Prostate gland (tissue), 2 donors: ENCODE measurements around the gene MS4A4A. TPM values are rescaled to one million over a fixed set of nuclear protein-coding genes. Genes with fewer than 3 reads are reported as not detected.

Experiments used
- DNase-seq: peaks from one replicate; pipeline ENCODE4 v3.0.0-alpha.2; 2019; ENCODE audit warnings: low spot score
- H3K27ac ChIP-seq, 2 donors: fragments of 200-600 bp; sonication (generic); 2 replicates each; pipeline ENCODE4 v1.5.1; 2017 to 2019
- H3K27me3 ChIP-seq: fragments of 200-600 bp; sonication (generic); replicated peaks from 2 replicates; pipeline ENCODE4 v1.5.1; 2019; ENCODE audit not compliant: insufficient read depth
- H3K36me3 ChIP-seq, 2 donors: fragments of 200-600 bp; sonication (generic); 1 replicate in 1 of 2; 2 replicates in 1 of 2; pipeline versions ENCODE4 v1.5.1 to v1.8.1; 2017 to 2019
- H3K4me1 ChIP-seq: fragments of 200-600 bp; sonication (generic); replicated peaks from 2 replicates; pipeline ENCODE4 v1.5.1; 2019
- H3K4me3 ChIP-seq, 2 donors: fragments of 200-600 bp; sonication (generic); 2 replicates each; pipeline ENCODE4 v1.5.1; 2017 to 2019
- H3K9me3 ChIP-seq: fragments of 200-600 bp; sonication (generic); 2 replicates; pipeline ENCODE4 v1.5.1; 2017
- POLR2A ChIP-seq: fragments of 450-650 bp; IDR thresholded peaks from one replicate; pipeline ENCODE4 v1.6.1; 2016; ENCODE audit warnings: antibody characterized with exemption, mild to moderate bottlenecking
- POLR2AphosphoS5 ChIP-seq: sonication (generic); formaldehyde crosslinking; IDR thresholded peaks from one replicate; pipeline ENCODE4 v1.6.1; 2017; ENCODE audit warnings: antibody characterized with exemption
- WGBS: methylation state at CpG from one replicate; pipeline ENCODE4 v1.1.5; 2018; 5-methylcytosine and 5-hydroxymethylcytosine counted together
- intact Hi-C: fragments of 100-400 bp; cut with DNase I; formaldehyde crosslinking; loops from one replicate; pipeline ENCODE4 v1.14.2; 2022
- total RNA-seq, 2 donors: library from RNA; depleted of rRNA; stranded (reverse); fragments of >200 nt; gene quantifications; one replicate each; pipeline ENCODE4 v1.1.0, GENCODE V29; 2016
- TF ChIP-seq, protein P1 (sequence below), 4 experiments: fragments of 200-600 bp in 2 of 4; fragments of 450-650 bp in 2 of 4; sonication (generic) in 2 of 4; IDR thresholded peaks; 1 replicate in 3 of 4; 2 replicates in 1 of 4; pipeline ENCODE4 v1.5.1; 2016 to 2019; ENCODE audit warnings: antibody characterized with exemption in 4 of 4, mild to moderate bottlenecking in 2 of 4, moderate library complexity in 2 of 4

MS4A4A gene
- total RNA-seq, 2 donors from 2014 or later, result 2.1 to 10.6 TPM

- DNase-seq, result no peak
- Histone ChIP-seq H3K4me3 (no peak overlapping the region), H3K27ac (no peak overlapping the region), H3K4me1 (no peaks in the 10 kb centered on the region), H3K27me3 (no peaks in the 10 kb centered on the region), H3K36me3 (no peaks in the 10 kb centered on the region), H3K9me3 (no peaks in the 10 kb centered on the region)
- no peak for TF ChIP-seq POLR2A
- TF ChIP-seq POLR2AphosphoS5, result no peak
- TF ChIP-seq, protein P1, sequence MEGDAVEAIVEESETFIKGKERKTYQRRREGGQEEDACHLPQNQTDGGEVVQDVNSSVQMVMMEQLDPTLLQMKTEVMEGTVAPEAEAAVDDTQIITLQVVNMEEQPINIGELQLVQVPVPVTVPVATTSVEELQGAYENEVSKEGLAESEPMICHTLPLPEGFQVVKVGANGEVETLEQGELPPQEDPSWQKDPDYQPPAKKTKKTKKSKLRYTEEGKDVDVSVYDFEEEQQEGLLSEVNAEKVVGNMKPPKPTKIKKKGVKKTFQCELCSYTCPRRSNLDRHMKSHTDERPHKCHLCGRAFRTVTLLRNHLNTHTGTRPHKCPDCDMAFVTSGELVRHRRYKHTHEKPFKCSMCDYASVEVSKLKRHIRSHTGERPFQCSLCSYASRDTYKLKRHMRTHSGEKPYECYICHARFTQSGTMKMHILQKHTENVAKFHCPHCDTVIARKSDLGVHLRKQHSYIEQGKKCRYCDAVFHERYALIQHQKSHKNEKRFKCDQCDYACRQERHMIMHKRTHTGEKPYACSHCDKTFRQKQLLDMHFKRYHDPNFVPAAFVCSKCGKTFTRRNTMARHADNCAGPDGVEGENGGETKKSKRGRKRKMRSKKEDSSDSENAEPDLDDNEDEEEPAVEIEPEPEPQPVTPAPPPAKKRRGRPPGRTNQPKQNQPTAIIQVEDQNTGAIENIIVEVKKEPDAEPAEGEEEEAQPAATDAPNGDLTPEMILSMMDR (IDR thresholded peaks at IDR 0.05), result no peak
- intact Hi-C loops, result no loop called here
- 79% methylated on average over 4 of the region's 4 CpGs for WGBS
Observed at GRCh38 chr11:60261014-60261413, 19.5 kb upstream of the MS4A4A start.

DNA sequence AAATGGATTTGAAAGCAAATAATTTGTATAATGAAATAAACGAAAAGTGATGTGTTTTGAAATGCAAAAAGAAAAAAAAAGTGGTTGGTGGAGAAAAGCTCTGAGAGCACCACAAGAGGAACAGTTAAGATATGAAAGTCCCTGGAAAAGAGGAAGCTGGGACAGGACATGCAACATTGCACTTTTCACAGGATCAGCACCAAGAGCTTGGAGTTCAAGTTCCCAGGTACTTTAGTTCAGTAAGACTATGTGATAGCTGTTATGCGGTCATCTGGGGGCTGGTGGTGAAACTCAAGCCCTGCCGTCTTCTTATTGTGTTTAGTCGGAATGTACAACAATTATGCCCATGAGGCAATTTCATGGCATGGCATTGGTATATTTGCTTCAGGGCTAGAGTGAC, 17.1 kb upstream of the MS4A4A start:
- TF ChIP-seq, protein P1 (IDR thresholded peaks at IDR 0.05), result no peak
- TF ChIP-seq POLR2AphosphoS5 (no peak), POLR2A (no peak)
- Histone ChIP-seq H3K27me3 (no peaks in the 10 kb centered on the region), H3K27ac (no peak overlapping the region), H3K4me3 (no peak overlapping the region), H3K36me3 (no peaks in the 10 kb centered on the region), H3K4me1 (no peaks in the 10 kb centered on the region), H3K9me3 (no peaks in the 10 kb centered on the region)
- no peak for DNase-seq
- WGBS, result 72% methylated on average over 4 of the region's 4 CpGs
- intact Hi-C loops, result no loop called here

DNA sequence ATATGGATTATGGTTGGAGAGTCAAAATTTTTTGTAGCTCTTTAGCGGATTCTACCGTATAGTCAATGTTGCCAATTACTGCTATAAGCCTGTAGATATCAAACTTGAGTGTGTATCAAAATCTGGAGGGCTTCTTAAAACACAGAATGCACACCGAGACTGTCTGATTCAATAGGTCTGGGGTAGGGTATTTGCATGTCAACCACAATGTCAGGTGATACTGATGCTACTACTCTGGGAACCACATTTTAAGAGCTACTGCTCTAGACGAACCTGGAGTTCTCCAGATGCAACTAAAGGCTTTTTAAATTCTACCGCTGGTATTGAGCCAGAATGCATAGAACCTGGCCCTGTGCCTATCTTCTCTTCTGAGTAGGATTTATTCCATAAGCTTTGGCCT, 15.8 kb upstream of the MS4A4A start:
- intact Hi-C loops, result no loop called here

DNA sequence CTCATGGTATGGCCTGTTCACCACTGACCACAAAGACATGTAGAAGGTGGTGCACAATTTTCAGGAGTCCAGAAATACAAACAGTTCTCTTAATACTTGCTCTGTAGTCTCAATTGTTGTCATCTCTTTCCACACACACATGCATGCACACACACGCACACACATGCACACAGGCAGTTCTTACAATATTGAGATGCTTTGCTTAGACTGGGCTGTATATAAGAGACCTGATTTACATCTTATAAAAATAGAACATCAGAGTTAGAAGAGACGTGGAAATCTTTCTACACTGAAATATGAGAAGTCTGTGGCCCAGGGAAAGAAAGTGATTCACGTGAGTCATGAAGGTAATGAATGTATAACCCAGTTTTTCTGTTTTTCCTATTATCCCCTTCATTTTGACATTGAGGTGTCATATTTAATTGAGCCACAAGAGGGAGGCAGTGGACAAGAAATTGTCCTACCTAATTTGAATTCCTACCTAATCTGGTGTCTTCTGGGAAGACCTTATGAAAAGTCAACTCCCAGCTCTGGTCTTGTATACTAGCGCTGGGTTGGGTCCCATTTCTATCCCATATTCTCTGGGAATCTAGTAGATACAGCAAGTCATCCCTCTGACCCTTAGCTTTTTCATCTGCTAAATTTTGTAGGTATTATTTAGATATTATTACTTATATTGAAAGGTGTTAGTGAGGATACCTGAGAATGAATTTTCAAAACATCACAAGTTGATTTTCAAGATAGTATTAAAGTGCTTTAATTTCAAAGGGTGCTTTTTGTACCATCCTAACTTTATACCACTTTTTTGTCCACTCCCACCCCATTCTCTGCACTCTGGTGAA, 14.9 kb upstream of the MS4A4A start:
- peak; percentile 9 for DNase-seq
- Histone ChIP-seq H3K36me3 (no peaks in the 10 kb centered on the region), H3K4me3 (no peak overlapping the region), H3K27me3 (no peaks in the 10 kb centered on the region), H3K27ac (no peak overlapping the region), H3K4me1 (no peaks in the 10 kb centered on the region), H3K9me3 (no peaks in the 10 kb centered on the region)
- WGBS, result 24% methylated on average over 4 of the region's 4 CpGs
- TF ChIP-seq, protein P1 (IDR thresholded peaks at IDR 0.05), result peak; percentile 25 to 66 (median 59)
- no peak for TF ChIP-seq POLR2AphosphoS5
- intact Hi-C loops, result no loop called here

More for the DNA sequence above, 15.8 kb upstream of the MS4A4A start:
- Histone ChIP-seq H3K27ac (no peak overlapping the region), H3K4me3 (no peak overlapping the region), H3K4me1 (no peaks in the 10 kb centered on the region), H3K36me3 (no peaks in the 10 kb centered on the region), H3K9me3 (no peaks in the 10 kb centered on the region), H3K27me3 (no peaks in the 10 kb centered on the region)
- DNase-seq, result no peak
- TF ChIP-seq POLR2AphosphoS5, result no peak
- TF ChIP-seq, protein P1 (IDR thresholded peaks at IDR 0.05), result no peak
- WGBS, result 80% methylated on average over 5 of the region's 5 CpGs

DNA sequence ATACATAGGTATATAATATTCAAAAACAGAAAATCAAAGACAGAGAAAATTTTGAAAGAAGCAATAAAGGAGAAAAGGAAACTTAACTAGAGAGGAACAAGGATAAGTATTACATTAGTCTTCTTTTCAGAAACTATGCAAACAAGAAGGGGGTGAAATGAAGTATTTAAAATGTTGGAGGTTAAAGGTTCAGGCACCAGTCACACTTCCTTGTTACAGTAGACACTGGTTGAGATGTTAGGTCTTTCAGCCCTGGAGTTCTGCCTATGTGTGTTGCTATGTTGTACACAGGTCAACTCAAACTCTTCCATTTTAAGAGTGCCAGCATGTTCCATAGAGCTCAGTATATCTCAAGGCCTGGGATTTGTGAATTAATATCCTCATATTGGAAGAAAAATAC, 6.0 kb upstream of the MS4A4A start:
- Histone ChIP-seq H3K36me3 (no peaks in the 10 kb centered on the region), H3K9me3 (no peaks in the 10 kb centered on the region), H3K4me1 (no peaks in the 10 kb centered on the region), H3K27me3 (no peaks in the 10 kb centered on the region), H3K27ac (no peak overlapping the region), H3K4me3 (no peak overlapping the region)
- no peak for DNase-seq
- TF ChIP-seq POLR2A (no peak), POLR2AphosphoS5 (no peak)
- TF ChIP-seq, protein P1 (IDR thresholded peaks at IDR 0.05), result no peak
- intact Hi-C loops, result no loop called here
